Measurements from ENCODE around the gene NR2E1. TPM values are rescaled to one million over a fixed set of nuclear protein-coding genes. Genes with fewer than 3 reads are reported as not detected.

Gene NR2E1
- not detected in 2 replicates for total RNA-seq

GRCh38 chr6:108165714-108166663 lies at the start of gene NR2E1:
Gene NR2E1, plus strand, starts transcription at chr6:108166022. Its CDS starts 744 bp downstream, at chr6:108166766.

Other genes with a start within 250 kb of the NR2E1 start
- 17.7 and 19.6 TPM in 2 replicates for gene SEC63, start 207.8 kb upstream of the NR2E1 start, total RNA-seq
- 25.5 and 37.9 TPM in 2 replicates for gene OSTM1, start 91.3 kb upstream of the NR2E1 start, total RNA-seq
- gene SNX3, start 95.0 kb downstream of the NR2E1 start, total RNA-seq = 149 and 161 TPM in 2 replicates
- gene AFG1L, start 129.0 kb downstream of the NR2E1 start, total RNA-seq = 4.4 and 6.7 TPM in 2 replicates